Large intestine (tissue), 3 donors: ENCODE data around the gene ST3GAL2. TPM values are rescaled to one million over a fixed set of nuclear protein-coding genes. Genes with fewer than 3 reads are reported as not detected.

Experiments
- DNase-seq, 2 donors: peaks; one replicate each; pipeline versions ENCODE4 v3.0.0 to v3.0.0-alpha.2; 2013
- H3K27ac ChIP-seq: one replicate; pipeline ENCODE4 v1.5.1; 2013; ENCODE audit warnings: low read length
- H3K27me3 ChIP-seq: 2 replicates; pipeline ENCODE4 v1.6.1; 2013; ENCODE audit warnings: low read length; ENCODE audit not compliant: control insufficient read depth, insufficient read depth
- H3K36me3 ChIP-seq: 2 replicates; pipeline ENCODE4 v1.6.1; 2013; ENCODE audit warnings: low read length; ENCODE audit not compliant: control insufficient read depth, insufficient read depth
- H3K4me1 ChIP-seq: one replicate; pipeline ENCODE4 v1.6.1; 2013; ENCODE audit warnings: low read length; ENCODE audit not compliant: control insufficient read depth, insufficient read depth
- H3K4me3 ChIP-seq: one replicate; pipeline ENCODE4 v1.5.1; 2013; ENCODE audit warnings: low read length
- H3K9me3 ChIP-seq: one replicate; pipeline ENCODE4 v1.6.1; 2013; ENCODE audit warnings: mild to moderate bottlenecking, low read depth, low read length, moderate library complexity; ENCODE audit not compliant: control insufficient read depth
- WGBS: methylation state at CpG from one replicate; pipeline ENCODE4 v1.1.5; 2013; ENCODE audit warnings: low lambda C conversion rate; ENCODE audit not compliant: insufficient coverage; 5-methylcytosine and 5-hydroxymethylcytosine counted together
- polyA plus RNA-seq: library from polyadenylated mRNA; unstranded; fragments of 120-200 nt; gene quantifications from one replicate; pipeline ENCODE4 v1.2.1, GENCODE V29; 2013

Gene ST3GAL2
- polyA plus RNA-seq, 1 donor, result 19.7 TPM

GRCh38 chr16:70383421-70383960 lies 55.4 kb downstream of the ST3GAL2 start:
- no peak for DNase-seq
- H3K4me1 ChIP-seq, result peaks cover 9% of the 10 kb centered on the region
- 100% methylated on average over 2 of the region's 6 CpGs for WGBS
- H3K27me3 ChIP-seq, result no peaks in the 10 kb centered on the region
- peaks cover 41% of the 10 kb centered on the region for H3K36me3 ChIP-seq
- H3K9me3 ChIP-seq, result no peaks in the 10 kb centered on the region
- no peak overlapping the region for H3K4me3 ChIP-seq
- H3K27ac ChIP-seq, result no peak overlapping the region

DNA sequence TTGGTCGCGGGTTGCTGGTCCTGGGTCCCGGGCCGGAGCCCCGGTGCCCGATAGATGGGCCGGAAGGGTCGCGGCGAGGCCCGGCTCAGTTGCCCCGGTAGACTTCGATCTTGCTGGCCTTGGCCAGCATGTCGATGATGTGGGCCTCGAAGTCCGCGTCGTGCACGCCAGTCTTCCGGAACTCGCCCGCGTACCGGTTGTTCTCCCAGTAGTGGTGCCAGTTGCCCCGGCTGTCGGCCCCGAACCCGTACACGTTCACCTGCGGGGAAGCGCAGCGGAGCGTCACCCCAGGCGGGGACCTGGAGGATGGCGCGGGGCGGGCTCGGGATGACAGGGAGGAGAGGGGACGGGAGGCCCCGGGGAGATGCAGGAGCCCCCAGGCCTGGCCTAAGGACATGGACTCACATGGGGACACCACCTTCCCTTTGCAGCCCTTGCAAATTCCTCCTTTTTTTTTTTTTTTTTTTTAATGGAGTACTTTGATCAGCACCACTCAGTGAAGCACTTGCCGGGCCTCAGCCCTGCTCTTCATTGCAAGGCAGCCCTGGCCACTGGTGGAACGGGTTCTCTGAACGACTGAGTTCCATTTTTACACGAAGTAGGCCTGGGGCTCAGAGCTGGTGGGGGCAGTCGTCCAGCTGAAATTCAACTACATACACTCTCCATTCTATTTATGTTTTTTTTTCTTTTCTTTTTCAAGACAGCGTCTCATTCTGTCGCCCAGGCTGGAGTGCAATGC lies 57.1 kb downstream of the ST3GAL2 start:
- H3K9me3 ChIP-seq, result no peaks in the 10 kb centered on the region
- peaks cover 9% of the 10 kb centered on the region for H3K4me1 ChIP-seq
- WGBS, result 100% methylated on average over 2 of the region's 47 CpGs
- no peaks in the 10 kb centered on the region for H3K27me3 ChIP-seq
- peaks cover 28% of the 10 kb centered on the region for H3K36me3 ChIP-seq
- DNase-seq, result no peak
- H3K27ac ChIP-seq, result peak overlapping the region; percentile 89
- peak overlapping the region; percentile 89 for H3K4me3 ChIP-seq

DNA sequence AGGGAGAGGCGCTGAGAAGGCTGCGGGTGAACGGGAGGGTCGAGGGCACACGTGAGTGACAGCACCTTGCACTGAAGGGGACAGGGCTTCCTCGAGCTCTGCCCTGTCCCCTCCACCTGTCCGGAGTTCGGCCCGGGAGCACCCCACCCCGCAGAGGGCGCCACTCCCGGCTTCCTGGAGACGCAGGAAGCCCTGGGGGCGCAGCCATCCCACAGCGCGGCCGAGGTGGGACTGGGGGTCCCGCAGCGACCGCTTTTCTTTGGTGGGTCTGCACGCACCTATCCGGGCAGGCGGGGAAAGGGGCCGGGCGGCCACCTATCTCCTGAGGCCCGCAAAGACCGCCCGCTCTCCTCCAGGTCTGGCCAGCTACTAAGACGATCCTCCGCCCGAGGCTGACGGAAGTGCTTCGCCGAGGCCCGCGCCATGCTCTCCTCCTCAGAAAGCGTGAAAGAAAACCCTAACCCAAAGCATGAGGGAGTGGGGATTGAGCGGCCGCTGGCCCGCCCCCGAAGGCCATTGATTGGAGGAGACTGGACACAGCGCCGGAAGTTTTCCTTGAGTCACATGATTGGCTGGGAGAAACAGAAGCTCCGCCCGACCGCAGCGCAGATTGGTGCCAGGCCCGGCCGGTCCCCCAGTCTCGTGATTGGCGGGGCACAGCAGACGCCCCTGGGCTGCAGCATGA lies 57.8 kb downstream of the ST3GAL2 start:
- peak overlapping the region; percentile 89 for H3K4me3 ChIP-seq
- peaks cover 28% of the 10 kb centered on the region for H3K36me3 ChIP-seq
- peak; percentile 96 to 98 for DNase-seq
- WGBS, result no CpG with 5 or more reads among the region's 52 CpGs
- no peaks in the 10 kb centered on the region for H3K27me3 ChIP-seq
- H3K9me3 ChIP-seq, result no peaks in the 10 kb centered on the region
- H3K27ac ChIP-seq, result peak overlapping the region; percentile 89
- peaks cover 9% of the 10 kb centered on the region for H3K4me1 ChIP-seq

GRCh38 chr16:70380248-70380918 lies 58.5 kb downstream of the ST3GAL2 start:
- WGBS, result no CpG with 5 or more reads among the region's 31 CpGs
- Histone ChIP-seq H3K27me3 (no peaks in the 10 kb centered on the region), H3K4me1 (peaks cover 9% of the 10 kb centered on the region), H3K9me3 (no peaks in the 10 kb centered on the region), H3K4me3 (peak overlapping the region; percentile 89), H3K27ac (peak overlapping the region; percentile 89), H3K36me3 (peaks cover 27% of the 10 kb centered on the region)
- DNase-seq, result peak; percentile 18 to 57

- Histone ChIP-seq H3K27ac (no peak overlapping the region), H3K9me3 (no peaks in the 10 kb centered on the region), H3K27me3 (no peaks in the 10 kb centered on the region), H3K4me1 (peaks cover 9% of the 10 kb centered on the region), H3K4me3 (no peak overlapping the region), H3K36me3 (peaks cover 39% of the 10 kb centered on the region)
- DNase-seq, result no peak
- 83% methylated on average over 1 of the region's 13 CpGs for WGBS
Measured at GRCh38 chr16:70378869-70379493, 59.9 kb downstream of the ST3GAL2 start.

DNA sequence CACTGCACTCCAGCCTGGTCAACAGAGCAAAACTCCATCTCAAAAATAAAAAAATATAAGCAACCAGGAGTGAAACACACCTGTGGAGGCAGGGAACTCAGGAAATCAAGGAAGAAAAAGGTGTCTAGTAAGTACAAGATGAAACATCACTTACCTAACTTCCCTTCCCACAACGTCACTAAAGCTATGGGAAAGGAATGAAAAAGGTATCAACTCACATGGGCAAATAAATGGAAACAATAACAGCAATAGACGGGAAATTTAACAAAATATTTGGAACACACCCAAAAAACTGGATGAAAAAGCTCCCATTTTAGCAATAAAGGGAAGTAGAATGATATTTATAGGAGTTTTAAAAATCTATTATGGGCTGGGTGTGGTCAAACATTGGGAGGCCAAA lies 61.1 kb downstream of the ST3GAL2 start:
- Histone ChIP-seq H3K9me3 (no peaks in the 10 kb centered on the region), H3K27ac (no peak overlapping the region), H3K4me1 (peaks cover 9% of the 10 kb centered on the region), H3K27me3 (no peaks in the 10 kb centered on the region), H3K36me3 (peaks cover 41% of the 10 kb centered on the region), H3K4me3 (no peak overlapping the region)
- no peak for DNase-seq
- 80% methylated on average over 1 of the region's 2 CpGs for WGBS

DNA sequence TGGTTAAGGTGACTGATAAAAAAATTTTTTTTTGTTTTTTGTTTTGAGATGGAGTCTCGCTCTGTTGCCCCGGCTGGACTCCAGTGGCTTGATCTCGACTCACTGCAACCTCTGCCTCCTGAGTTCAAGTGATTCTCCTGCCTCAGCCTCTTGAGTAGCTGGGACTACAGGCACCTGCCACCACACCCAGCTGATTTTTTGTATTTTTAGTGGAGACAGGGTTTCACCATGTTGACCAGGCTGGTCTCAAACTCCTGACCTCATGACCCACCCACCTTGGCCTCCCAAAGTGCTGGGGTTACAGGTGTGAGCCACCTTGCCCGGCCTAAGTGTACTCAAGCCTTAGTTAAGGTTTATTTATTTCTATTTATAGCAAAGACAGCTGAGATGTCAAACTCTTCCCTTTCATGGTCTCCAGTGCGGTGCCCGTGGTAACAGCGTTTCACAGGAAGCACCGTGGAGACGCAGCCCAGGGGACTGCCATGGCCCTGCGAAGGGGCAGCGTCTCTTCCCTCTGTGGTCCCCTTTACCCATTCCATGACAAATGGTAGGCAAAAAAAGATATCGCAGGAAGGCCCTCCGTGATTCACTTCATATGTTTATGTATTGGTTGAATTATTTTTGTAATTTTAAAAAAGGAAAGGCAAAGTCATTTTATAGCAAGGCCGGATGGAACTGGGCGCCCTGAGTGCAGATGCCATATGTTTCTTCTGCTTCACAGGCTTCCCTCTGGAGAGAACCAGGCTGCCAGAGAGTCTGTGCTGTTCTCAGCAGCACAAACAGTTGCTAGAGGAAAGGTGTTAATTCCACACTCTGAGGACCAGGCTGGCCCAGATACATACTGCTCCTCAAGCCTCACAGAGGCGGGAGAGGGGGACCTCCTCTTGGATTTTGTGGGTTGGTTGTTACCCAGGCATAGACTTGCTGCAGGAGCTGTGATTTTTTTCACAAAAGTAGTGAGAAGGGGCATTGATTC lies 63.0 kb downstream of the ST3GAL2 start:
- Histone ChIP-seq H3K36me3 (peaks cover 51% of the 10 kb centered on the region), H3K4me1 (peaks cover 5% of the 10 kb centered on the region), H3K9me3 (no peaks in the 10 kb centered on the region), H3K27ac (no peak overlapping the region), H3K27me3 (no peaks in the 10 kb centered on the region), H3K4me3 (no peak overlapping the region)
- no peak for DNase-seq
- WGBS, result 71% methylated on average over 4 of the region's 16 CpGs

- Histone ChIP-seq H3K27ac (no peak overlapping the region), H3K27me3 (no peaks in the 10 kb centered on the region), H3K4me1 (no peaks in the 10 kb centered on the region), H3K36me3 (peaks cover 66% of the 10 kb centered on the region), H3K4me3 (no peak overlapping the region), H3K9me3 (no peaks in the 10 kb centered on the region)
- DNase-seq, result no peak
- WGBS, result no CpG with 5 or more reads among the region's 8 CpGs
Measured at GRCh38 chr16:70374213-70374612, 64.7 kb downstream of the ST3GAL2 start.

DNA sequence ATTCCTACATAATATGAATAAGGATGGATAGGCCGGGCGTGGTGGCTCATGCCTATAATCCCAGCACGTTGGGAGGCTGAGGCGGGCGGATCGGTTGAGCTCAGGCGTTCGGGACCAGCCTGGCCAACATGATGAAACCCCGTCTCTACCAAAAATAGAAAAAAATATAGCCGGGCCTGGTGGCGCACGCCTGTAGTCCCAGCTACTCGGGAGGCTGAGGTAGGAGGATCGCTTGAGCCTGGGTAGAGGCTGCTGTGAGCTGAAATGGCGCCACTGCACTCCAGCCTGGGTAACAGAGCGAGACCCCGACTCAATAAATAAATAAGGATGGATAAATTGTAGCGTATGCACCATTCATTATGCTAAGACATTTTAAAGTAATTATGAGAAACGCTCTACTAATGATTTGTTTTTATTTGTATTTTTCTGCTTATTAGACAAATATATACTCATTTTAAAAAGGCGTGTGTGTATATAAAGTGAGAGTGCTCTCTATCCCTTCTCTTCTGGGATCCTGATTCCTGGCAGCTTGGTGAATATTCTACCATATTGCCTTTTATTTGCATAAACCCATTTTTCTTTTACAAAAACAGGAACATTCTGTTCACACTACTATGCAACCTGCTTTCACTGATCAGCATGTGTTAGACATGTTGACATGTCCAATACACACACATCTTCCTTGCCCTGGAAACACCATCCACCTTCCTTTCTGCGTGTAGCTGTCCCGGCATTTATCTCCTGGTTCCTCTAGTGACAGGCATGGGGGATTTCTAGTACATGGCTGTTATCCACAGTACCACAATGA lies 65.8 kb downstream of the ST3GAL2 start:
- no peak for DNase-seq
- Histone ChIP-seq H3K9me3 (no peaks in the 10 kb centered on the region), H3K27ac (no peak overlapping the region), H3K4me1 (no peaks in the 10 kb centered on the region), H3K36me3 (peaks cover 64% of the 10 kb centered on the region), H3K27me3 (no peaks in the 10 kb centered on the region), H3K4me3 (no peak overlapping the region)
- WGBS, result 96% methylated on average over 7 of the region's 22 CpGs
